NCI-H2196 treated with DMSO at 0.1 percent for 48 hours (cell line): Measurements from ENCODE around the gene LPAR1.
"Not testable (repeated sequence)": the region's sequence is repeated elsewhere in the genome, so short reads cannot be mapped to it uniquely, and the experiment has no call there.

Source experiments
- DNase-seq: peaks from one replicate; lab custom pipeline; 2025; ENCODE audit not compliant: unreplicated experiment; lab: John Stamatoyannopoulos, UW

LPAR1 gene

GRCh38 chr9:111038331-111039230 is at the start of gene LPAR1:
Gene LPAR1 (minus strand): TSS chr9:111038470. CDS start chr9:110972117, 66,353 bp downstream.
- DNase-seq: no peak

- DNase-seq: no peak
These were observed 40.2 kb upstream of the LPAR1 start for GRCh38 chr9:111078391-111079038.

GRCh38 chr9:111076519-111076918 is 38.2 kb upstream of the LPAR1 start:
- no peak for DNase-seq

GRCh38 chr9:111076042-111076441 is 37.8 kb upstream of the LPAR1 start:
- DNase-seq: no peak

- no peak for DNase-seq
These were observed 36.1 kb upstream of the LPAR1 start for GRCh38 chr9:111074395-111074794.

GRCh38 chr9:111069183-111069582 is 30.9 kb upstream of the LPAR1 start:
- no peak for DNase-seq

GRCh38 chr9:111068771-111069170 is 30.5 kb upstream of the LPAR1 start:
- no peak for DNase-seq

- DNase-seq: no peak
These were observed 30.1 kb upstream of the LPAR1 start for GRCh38 chr9:111068383-111068730.

GRCh38 chr9:111066468-111066867 is 28.2 kb upstream of the LPAR1 start:
- no peak for DNase-seq

- no peak for DNase-seq
These were observed 27.1 kb upstream of the LPAR1 start for GRCh38 chr9:111065414-111065813.

- DNase-seq: no peak
These were observed 26.0 kb upstream of the LPAR1 start for GRCh38 chr9:111064160-111064837.

GRCh38 chr9:111063332-111063731 is 25.1 kb upstream of the LPAR1 start:
- no peak for DNase-seq

- no peak for DNase-seq
These were observed 19.9 kb upstream of the LPAR1 start for GRCh38 chr9:111058166-111058565.

- no peak for DNase-seq
These were observed 18.3 kb upstream of the LPAR1 start for GRCh38 chr9:111056538-111056937.

- DNase-seq: no peak
These were observed 14.5 kb upstream of the LPAR1 start for GRCh38 chr9:111052791-111053190.

GRCh38 chr9:111051400-111051799 is 13.1 kb upstream of the LPAR1 start:
- no peak for DNase-seq

- no peak for DNase-seq
These were observed 12.5 kb upstream of the LPAR1 start for GRCh38 chr9:111050819-111051218.

GRCh38 chr9:111047287-111047686 is 9.0 kb upstream of the LPAR1 start:
- not testable (repeated sequence) for DNase-seq

GRCh38 chr9:111041902-111042301 is 3.6 kb upstream of the LPAR1 start:
- no peak for DNase-seq

GRCh38 chr9:111040494-111040893 is 2.2 kb upstream of the LPAR1 start:
- no peak for DNase-seq

GRCh38 chr9:111039231-111039906 is 1.1 kb upstream of the LPAR1 start:
- no peak for DNase-seq
